ACHN (cell line): ENCODE results near the gene NFYC.

ENCODE experiments used
- DNase-seq: peaks from one replicate; pipeline ENCODE4 v3.0.0-alpha.2; 2015
- in situ Hi-C: cut with HindIII; loops from 2 replicates; pipeline ENCODE4 v1.10.0; 2017; ENCODE audit warnings: low sequenced_read_pairs, low pct_ligation_motif_present, low pct_unique_long_range_greater_than_20kb

NFYC gene

GRCh38 chr1:40691538-40692428 is at the start of gene NFYC:
NFYC (plus strand) TSS chr1:40691704; CDS start chr1:40738844, 47,140 bp downstream.
- in situ Hi-C loops, result no loop called here
- DNase-seq, result peak; percentile 98

- no peak for DNase-seq
- in situ Hi-C loops, result no loop called here
Measured at GRCh38 chr1:40645118-40645680, 46.3 kb upstream of the NFYC start.

GRCh38 chr1:40646315-40646714 is 45.2 kb upstream of the NFYC start:
- in situ Hi-C loops, result no loop called here
- DNase-seq, result no peak

GRCh38 chr1:40648200-40648599 is 43.3 kb upstream of the NFYC start:
- in situ Hi-C loops, result no loop called here
- no peak for DNase-seq

- in situ Hi-C loops, result no loop called here
- no peak for DNase-seq
Measured at GRCh38 chr1:40648928-40649591, 42.4 kb upstream of the NFYC start.

- DNase-seq, result no peak
- in situ Hi-C loops, result no loop called here
Measured at GRCh38 chr1:40649592-40649930, 41.9 kb upstream of the NFYC start.

GRCh38 chr1:40650075-40650474 is 41.4 kb upstream of the NFYC start:
- in situ Hi-C loops, result no loop called here
- DNase-seq, result no peak

GRCh38 chr1:40651138-40651857 is 40.2 kb upstream of the NFYC start:
- in situ Hi-C loops, result no loop called here
- DNase-seq, result no peak

GRCh38 chr1:40652468-40652867 is 39.0 kb upstream of the NFYC start:
- in situ Hi-C loops, result no loop called here
- DNase-seq, result no peak

GRCh38 chr1:40652979-40653378 is 38.5 kb upstream of the NFYC start:
- in situ Hi-C loops, result no loop called here
- no peak for DNase-seq

- DNase-seq, result no peak
- in situ Hi-C loops, result no loop called here
Measured at GRCh38 chr1:40653851-40654537, 37.5 kb upstream of the NFYC start.

- in situ Hi-C loops, result no loop called here
- DNase-seq, result no peak
Measured at GRCh38 chr1:40657046-40657445, 34.5 kb upstream of the NFYC start.

- in situ Hi-C loops, result no loop called here
- DNase-seq, result no peak
Measured at GRCh38 chr1:40658751-40659648, 32.5 kb upstream of the NFYC start.

- no peak for DNase-seq
- in situ Hi-C loops, result no loop called here
Measured at GRCh38 chr1:40659649-40659947, 31.9 kb upstream of the NFYC start.

GRCh38 chr1:40661678-40662077 is 29.8 kb upstream of the NFYC start:
- no peak for DNase-seq
- in situ Hi-C loops, result no loop called here

- in situ Hi-C loops, result no loop called here
- DNase-seq, result no peak
Measured at GRCh38 chr1:40662151-40662550, 29.4 kb upstream of the NFYC start.

GRCh38 chr1:40662864-40663263 is 28.6 kb upstream of the NFYC start:
- peak; percentile 55 for DNase-seq
- in situ Hi-C loops, result no loop called here
